ENCODE measurements around the gene PCAT6. TPM values are rescaled to one million over a fixed set of nuclear protein-coding genes. Genes with fewer than 3 reads are reported as not detected.
"Not testable (repeated sequence)": the region's sequence is repeated elsewhere in the genome, so short reads cannot be mapped to it uniquely, and the experiment has no call there.

Gene PCAT6
- not detected for total RNA-seq

- peak; percentile 78 for DNase-seq
Observed at GRCh38 chr1:202810615-202811295, at the start of gene PCAT6. PCAT6 (plus strand) TSS chr1:202810954.

GRCh38 chr1:202762019-202762418 lies 48.7 kb upstream of the PCAT6 start:
- DNase-seq: no peak

- DNase-seq: no peak
Observed at GRCh38 chr1:202765721-202766120, 45.0 kb upstream of the PCAT6 start.

GRCh38 chr1:202770135-202770534 lies 40.6 kb upstream of the PCAT6 start:
- no peak for DNase-seq

- no peak for DNase-seq
Observed at GRCh38 chr1:202781180-202781579, 29.6 kb upstream of the PCAT6 start.

GRCh38 chr1:202786804-202787203 lies 23.9 kb upstream of the PCAT6 start:
- no peak for DNase-seq

GRCh38 chr1:202788800-202789199 lies 22.0 kb upstream of the PCAT6 start:
- no peak for DNase-seq

- DNase-seq: no peak
Observed at GRCh38 chr1:202791077-202791747, 19.5 kb upstream of the PCAT6 start.

GRCh38 chr1:202794051-202794740 lies 16.6 kb upstream of the PCAT6 start:
- DNase-seq: no peak

- DNase-seq: not testable (repeated sequence)
Observed at GRCh38 chr1:202794931-202795330, 15.8 kb upstream of the PCAT6 start.

- no peak for DNase-seq
Observed at GRCh38 chr1:202796670-202797069, 14.1 kb upstream of the PCAT6 start.

- no peak for DNase-seq
Observed at GRCh38 chr1:202798260-202798659, 12.5 kb upstream of the PCAT6 start.

GRCh38 chr1:202798792-202799331 lies 11.9 kb upstream of the PCAT6 start:
- no peak for DNase-seq

GRCh38 chr1:202800742-202801141 lies 10.0 kb upstream of the PCAT6 start:
- no peak for DNase-seq

GRCh38 chr1:202801175-202801574 lies 9.6 kb upstream of the PCAT6 start:
- no peak for DNase-seq

- DNase-seq: no peak
Observed at GRCh38 chr1:202802034-202802433, 8.7 kb upstream of the PCAT6 start.

GRCh38 chr1:202802998-202803932 lies 7.5 kb upstream of the PCAT6 start:
- DNase-seq: no peak

GRCh38 chr1:202804126-202804525 lies 6.6 kb upstream of the PCAT6 start:
- DNase-seq: no peak

- no peak for DNase-seq
Observed at GRCh38 chr1:202805886-202806844, 4.6 kb upstream of the PCAT6 start.

- DNase-seq: no peak
Observed at GRCh38 chr1:202806845-202807450, 3.8 kb upstream of the PCAT6 start.

- peak; percentile 12 for DNase-seq
Observed at GRCh38 chr1:202807451-202807925, 3.3 kb upstream of the PCAT6 start.
